H1 (cell line): ENCODE measurements around the gene ADIPOR2. TPM values are rescaled to one million over a fixed set of nuclear protein-coding genes. Genes with fewer than 3 reads are reported as not detected.
A peak's percentile ranks its signal among the peaks of the same experiment; 100 is the strongest.

ENCODE experiments used
- CTCF ChIA-PET: fragments of 300-600 bp; sonication (Branson Sonifier 250); formaldehyde crosslinking; loops from one replicate; lab custom pipeline; 2021; ENCODE audit not compliant: partially characterized antibody; lab: Charles Lee
- POLR2A ChIA-PET: fragments of 300-600 bp; sonication (Branson Sonifier 250); formaldehyde crosslinking; loops from one replicate; lab custom pipeline; 2021; ENCODE audit warnings: inconsistent platforms; ENCODE audit not compliant: partially characterized antibody; lab: Charles Lee
- DNase-seq, 2 experiments: peaks; one replicate each; pipeline versions ENCODE4 v3.0.0 to v3.0.0-alpha.2; 2010 to 2022; ENCODE audit warnings: low spot score in 2 of 2, low read depth in 1 of 2, mixed read lengths in 1 of 2
- FAIRE-seq: peaks from 2 replicates; lab custom pipeline; 2011; peaks lifted over from hg19 to GRCh38; lab: Jason Lieb, UNC
- H2AFZ ChIP-seq: 2 replicates; pipeline ENCODE4 v1.8.1; 2012; ENCODE audit warnings: low read length, inconsistent platforms
- H2AK5ac ChIP-seq: 2 replicates; pipeline ENCODE4 v1.6.1; 2013; ENCODE audit warnings: low read depth, low read length
- H2BK120ac ChIP-seq: replicated peaks from 2 replicates; pipeline ENCODE3; 2013; ENCODE audit warnings: low read depth, low read length, inconsistent platforms
- H2BK12ac ChIP-seq: 2 replicates; pipeline ENCODE4 v1.6.1; 2013; ENCODE audit warnings: low read depth, low read length
- H2BK15ac ChIP-seq: 2 replicates; pipeline ENCODE4 v1.6.1; 2013; ENCODE audit warnings: low read length
- H2BK20ac ChIP-seq: 2 replicates; pipeline ENCODE4 v1.6.1; 2013; ENCODE audit warnings: low read length
- H2BK5ac ChIP-seq: 2 replicates; pipeline ENCODE4 v1.6.1; 2013; ENCODE audit warnings: low read depth, low read length
- H3K14ac ChIP-seq: 2 replicates; pipeline ENCODE4 v1.6.1; 2013; ENCODE audit warnings: inconsistent platforms; ENCODE audit not compliant: insufficient read length
- H3K18ac ChIP-seq: 2 replicates; pipeline ENCODE4 v1.6.1; 2013; ENCODE audit warnings: low read length; ENCODE audit errors: extremely low read depth
- H3K23ac ChIP-seq: 2 replicates; pipeline ENCODE4 v1.6.1; 2013; ENCODE audit warnings: inconsistent platforms; ENCODE audit not compliant: insufficient read length
- H3K23me2 ChIP-seq: 2 replicates; pipeline ENCODE4 v1.6.1; 2013; ENCODE audit warnings: low read depth, low read length
- H3K27ac ChIP-seq: 2 replicates; pipeline ENCODE4 v1.6.1; 2011; ENCODE audit warnings: low read depth, low read length, inconsistent platforms
- H3K27me3 ChIP-seq, 4 experiments: replicated peaks in 1 of 4; 1 replicate in 1 of 4; 2 replicates in 3 of 4; pipeline versions ENCODE4 v1.6.1 to v1.8.1; 2011 to 2013; ENCODE audit warnings: low read length in 3 of 4, mild to moderate bottlenecking in 3 of 4, inconsistent platforms in 2 of 4, mixed read lengths in 2 of 4, moderate library complexity in 1 of 4; ENCODE audit not compliant: control insufficient read depth in 3 of 4, insufficient read depth in 3 of 4; ENCODE audit errors: extremely low read depth in 1 of 4
- H3K36me3 ChIP-seq, 4 experiments: 2 replicates each; pipeline versions ENCODE4 v1.6.1 to v1.8.1; 2011 to 2013; ENCODE audit warnings: mild to moderate bottlenecking in 4 of 4, low read length in 3 of 4, moderate library complexity in 2 of 4, control low read depth in 1 of 4, inconsistent platforms in 1 of 4; ENCODE audit not compliant: insufficient read depth in 4 of 4, control insufficient read depth in 2 of 4
- H3K4ac ChIP-seq: replicated peaks from 2 replicates; pipeline ENCODE3; 2013; ENCODE audit warnings: low read length, low read depth, mixed read lengths, inconsistent platforms; ENCODE audit not compliant: insufficient read length
- H3K4me1 ChIP-seq, 4 experiments: replicated peaks in 1 of 4; 1 replicate in 1 of 4; 2 replicates in 3 of 4; pipeline versions ENCODE4 v1.6.1 to v1.8.1; 2011 to 2013; ENCODE audit warnings: low read length in 3 of 4, inconsistent platforms in 2 of 4, mixed read lengths in 1 of 4; ENCODE audit not compliant: insufficient read depth in 4 of 4, control insufficient read depth in 3 of 4
- H3K4me2 ChIP-seq, 2 experiments: 2 replicates each; pipeline versions ENCODE4 v1.6.1 to v1.8.1; 2011 to 2013; ENCODE audit warnings: low read depth in 2 of 2, low read length in 2 of 2, control low read depth in 1 of 2, inconsistent platforms in 1 of 2, mild to moderate bottlenecking in 1 of 2; ENCODE audit not compliant: insufficient read depth in 1 of 2
- H3K4me3 ChIP-seq, 4 experiments: fragments of 200-600, 300-600 bp in 1 of 4; sonication (generic), shearing (Covaris generic), sonication (Bioruptor Twin) in 1 of 4; 2 replicates each; pipeline versions ENCODE4 v1.5.1 to v1.8.1; 2011 to 2016; ENCODE audit warnings: low read length in 4 of 4, low read depth in 3 of 4, control low read depth in 2 of 4, inconsistent platforms in 2 of 4, mild to moderate bottlenecking in 2 of 4, mixed read lengths in 1 of 4, moderate library complexity in 1 of 4; ENCODE audit not compliant: insufficient read depth in 2 of 4; ENCODE audit errors: extremely low read depth in 1 of 4
- H3K56ac ChIP-seq: replicated peaks from 2 replicates; pipeline ENCODE3; 2013; ENCODE audit warnings: low read depth, mild to moderate bottlenecking, mixed read lengths, low read length, inconsistent platforms; ENCODE audit not compliant: insufficient read length
- H3K79me1 ChIP-seq: 2 replicates; pipeline ENCODE4 v1.6.1; 2013; ENCODE audit warnings: low read depth, low read length, control low read depth
- H3K79me2 ChIP-seq, 2 experiments: 2 replicates each; pipeline versions ENCODE4 v1.6.1 to v1.8.1; 2012 to 2013; ENCODE audit warnings: low read length in 2 of 2, mild to moderate bottlenecking in 2 of 2, inconsistent platforms in 1 of 2; ENCODE audit not compliant: insufficient read depth in 2 of 2, control insufficient read depth in 1 of 2
- H3K9ac ChIP-seq, 4 experiments: replicated peaks in 1 of 4; 1 replicate in 1 of 4; 2 replicates in 3 of 4; pipeline versions ENCODE4 v1.6.1 to v1.8.1; 2011 to 2013; ENCODE audit warnings: low read depth in 3 of 4, low read length in 3 of 4, control low read depth in 2 of 4, mild to moderate bottlenecking in 2 of 4, moderate library complexity in 2 of 4, inconsistent platforms in 1 of 4; ENCODE audit errors: extremely low read depth in 1 of 4
- H3K9me3 ChIP-seq, 2 experiments: 2 replicates each; pipeline versions ENCODE4 v1.6.1 to v1.8.1; 2012 to 2013; ENCODE audit warnings: mild to moderate bottlenecking in 2 of 2, moderate library complexity in 2 of 2, control low read depth in 1 of 2, inconsistent platforms in 1 of 2, low read depth in 1 of 2, low read length in 1 of 2, mixed read lengths in 1 of 2; ENCODE audit not compliant: insufficient read depth in 2 of 2
- H4K20me1 ChIP-seq, 2 experiments: replicated peaks in 1 of 2; 2 replicates each; pipeline versions ENCODE3 to v1.8.1; 2011 to 2013; ENCODE audit warnings: inconsistent platforms in 2 of 2, low read length in 2 of 2, mild to moderate bottlenecking in 1 of 2; ENCODE audit not compliant: insufficient read depth in 2 of 2, control insufficient read depth in 1 of 2
- H4K5ac ChIP-seq: 2 replicates; pipeline ENCODE4 v1.6.1; 2013; ENCODE audit warnings: low read length, low read depth, mixed read lengths, inconsistent platforms; ENCODE audit not compliant: insufficient read length
- H4K8ac ChIP-seq: 2 replicates; pipeline ENCODE4 v1.8.0; 2013; ENCODE audit warnings: mild to moderate bottlenecking, moderate library complexity, low read length, inconsistent platforms; ENCODE audit not compliant: insufficient read depth; ENCODE audit errors: extremely low read depth
- H4K91ac ChIP-seq: replicated peaks from 2 replicates; pipeline ENCODE3; 2013; ENCODE audit warnings: low read length, mixed read lengths, inconsistent platforms; ENCODE audit not compliant: insufficient read length
- BCL11A ChIP-seq, 2 experiments: IDR thresholded peaks; one replicate each; pipeline ENCODE4 v1.6.1; 2011; ENCODE audit warnings: low read depth in 2 of 2, low read length in 2 of 2, mild to moderate bottlenecking in 2 of 2
- CHD2 ChIP-seq: IDR thresholded peaks from 2 replicates; pipeline ENCODE4 v1.6.1; 2012; ENCODE audit warnings: low read length, improper control_type of control experiment
- CREB1 ChIP-seq: IDR thresholded peaks from 2 replicates; pipeline ENCODE4 v1.6.1; 2012; ENCODE audit warnings: inconsistent platforms
- EGR1 ChIP-seq: IDR thresholded peaks from 2 replicates; pipeline ENCODE4 v1.6.1; 2011; ENCODE audit warnings: low read depth, low read length, borderline replicate concordance
- EP300 ChIP-seq, 2 experiments: IDR thresholded peaks; 1 replicate in 1 of 2; 2 replicates in 1 of 2; pipeline ENCODE4 v1.6.1; 2011 to 2012; ENCODE audit warnings: low read depth in 2 of 2, low read length in 2 of 2, mild to moderate bottlenecking in 2 of 2, borderline replicate concordance in 1 of 2, inconsistent platforms in 1 of 2, moderate library complexity in 1 of 2
- HDAC6 ChIP-seq: IDR thresholded peaks from one replicate; pipeline ENCODE4 v1.7.1; 2012; ENCODE audit warnings: low read depth, mild to moderate bottlenecking, inconsistent platforms, low read length, moderate library complexity
- NANOG ChIP-seq: IDR thresholded peaks from 2 replicates; pipeline ENCODE4 v1.6.1; 2011; ENCODE audit warnings: low read length, low read depth, mild to moderate bottlenecking, inconsistent platforms; ENCODE audit not compliant: insufficient read depth, poor library complexity, severe bottlenecking
- SIX5 ChIP-seq: IDR thresholded peaks from 2 replicates; pipeline ENCODE4 v1.6.1; 2011; ENCODE audit warnings: mild to moderate bottlenecking, low read depth, low read length
- SP2 ChIP-seq: IDR thresholded peaks from 2 replicates; pipeline ENCODE4 v1.6.1; 2012; ENCODE audit warnings: mild to moderate bottlenecking, low read length, inconsistent platforms
- SUZ12 ChIP-seq: fragments of 200-600 bp; sonication (generic); IDR thresholded peaks from 2 replicates; pipeline ENCODE4 v1.6.1; 2012; ENCODE audit warnings: mild to moderate bottlenecking, inconsistent platforms, low read length, moderate library complexity, mixed read lengths
- TAF1 ChIP-seq: IDR thresholded peaks from 2 replicates; pipeline ENCODE4 v1.6.1; 2011; ENCODE audit warnings: mild to moderate bottlenecking, low read depth, low read length
- TCF12 ChIP-seq: IDR thresholded peaks from 2 replicates; pipeline ENCODE4 v1.6.1; 2011; ENCODE audit warnings: low read depth, mild to moderate bottlenecking, low read length
- WGBS, 2 experiments: shearing (Covaris generic) in 1 of 2; methylation state at CpG; one replicate each; pipeline versions ENCODE4 v1.1.6 to v1.1.7; 2013 to 2015; ENCODE audit warnings: low lambda C conversion rate in 2 of 2, mixed read lengths in 2 of 2, inconsistent platforms in 1 of 2, low coverage in 1 of 2, missing lambda C conversion rate in 1 of 2; ENCODE audit not compliant: insufficient replicate concordance in 2 of 2, insufficient coverage in 1 of 2, insufficient read length in 1 of 2; ENCODE audit errors: extremely low coverage in 1 of 2, missing lambda C conversion rate in 1 of 2; 5-methylcytosine and 5-hydroxymethylcytosine counted together
- polyA plus RNA-seq, 7 experiments: library from polyadenylated mRNA; depleted of rRNA in 3 of 7; stranded (reverse) in 5 of 7; unstranded in 2 of 7; fragments of >200 nt in 5 of 7; fragments of 200-250 nt in 2 of 7; gene quantifications; 1 replicate in 5 of 7; 2 replicates in 1 of 7; 4 replicates in 1 of 7; pipeline versions ENCODE4 v1.2.1 to v1.2.3, GENCODE V29; 2011 to 2013; ENCODE audit warnings: missing spikeins in 2 of 7, mixed read lengths in 2 of 7
- total RNA-seq: library from RNA; stranded (reverse); fragmentation: NEBNext Ultra II Directional; extraction: Animal tissue kit (Norgen Biotek cat#: 25700); gene quantifications from 2 replicates; pipeline ENCODE4 v1.2.1, GENCODE V29; 2021
- TF ChIP-seq, protein P1 (sequence below): IDR thresholded peaks from 2 replicates; pipeline ENCODE4 v1.6.1; 2011; ENCODE audit warnings: low read depth, mild to moderate bottlenecking, low read length; ENCODE audit not compliant: insufficient read depth

The ADIPOR2 gene
- total and polyA plus RNA-seq, 2 of the 8 experiments (the other 6 are each of a cell fraction or from before 2014, with no cell fraction given): 17.5 to 50.8 TPM

GRCh38 chr12:1668833-1669543, 21.9 kb upstream of the ADIPOR2 start:
- Histone ChIP-seq H2BK120ac (no peak overlapping the region), H3K4ac (no peak overlapping the region), H4K8ac (no peak overlapping the region), H3K4me3 (no peak overlapping the region), H2AK5ac (no peak overlapping the region), H3K9me3 (no peaks in the 10 kb centered on the region), H3K23me2 (no peaks in the 10 kb centered on the region), H2BK12ac (no peak overlapping the region), H4K5ac (no peak overlapping the region), H3K18ac (no peak overlapping the region), H2AFZ (peak overlapping the region; percentile 78; the same call in 1 of the 2 replicates), H3K27me3 (peaks cover 0 to 2% (median under 1%) of the 10 kb centered on the region in 4 experiments; a peak in 6 of 7 replicates), H3K79me2 (no peaks in the 10 kb centered on the region), H3K27ac (no peak overlapping the region), H3K56ac (no peak overlapping the region), H4K91ac (no peak overlapping the region), H3K4me2 (no peak overlapping the region), H2BK20ac (no peak overlapping the region), H3K4me1 (no peaks in the 10 kb centered on the region), H3K23ac (no peak overlapping the region), H3K36me3 (no peaks in the 10 kb centered on the region), H2BK5ac (no peak overlapping the region), H3K79me1 (no peaks in the 10 kb centered on the region), H3K9ac (no peak overlapping the region), H3K14ac (no peak overlapping the region), H2BK15ac (no peak overlapping the region), H4K20me1 (no peaks in the 10 kb centered on the region)
- FAIRE-seq: no peak
- POLR2A ChIA-PET: interaction anchor here (1.2 to 2.0 kb wide), 2 partner anchors 12 to 22 kb away, joined by 4 to 8 read pairs; partner anchors contain the start of gene ADIPOR2
- 88% methylated on average over 18 of the region's 18 CpGs; no CpG with 5 or more reads in 1 of the 2 experiments for WGBS, 2 experiments
- DNase-seq: no peak
- TF ChIP-seq SIX5: no peak
- no peak for TF ChIP-seq HDAC6
- TF ChIP-seq EGR1: no peak
- TF ChIP-seq TAF1: no peak
- no peak for TF ChIP-seq CHD2
- TF ChIP-seq CREB1: no peak
- TF ChIP-seq TCF12: no peak
- no peak for TF ChIP-seq BCL11A (IDR thresholded peaks at IDR 0.05; ENCODE audit: low read depth in 2 of 2, low read length in 2 of 2)
- TF ChIP-seq, protein P1, sequence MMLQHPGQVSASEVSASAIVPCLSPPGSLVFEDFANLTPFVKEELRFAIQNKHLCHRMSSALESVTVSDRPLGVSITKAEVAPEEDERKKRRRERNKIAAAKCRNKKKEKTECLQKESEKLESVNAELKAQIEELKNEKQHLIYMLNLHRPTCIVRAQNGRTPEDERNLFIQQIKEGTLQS: no peak
- TF ChIP-seq SP2: no peak
- TF ChIP-seq NANOG: no peak
- TF ChIP-seq EP300 (IDR thresholded peaks at IDR 0.05; ENCODE audit: borderline replicate concordance in 1 of 2, low read depth in 2 of 2, low read length in 2 of 2): no peak
- TF ChIP-seq SUZ12: no peak
- CTCF ChIA-PET: interaction anchor here (0.6 to 2.5 kb wide), 4 partner anchors 9 to 274 kb away, joined by 3 to 11 read pairs (median 8); no protein-coding TSS in a partner anchor
